GM12878 (cell line): Measurements from ENCODE around the gene ABL1. TPM values are rescaled to one million over a fixed set of nuclear protein-coding genes. Genes with fewer than 3 reads are reported as not detected.

Experiments
- ATAC-seq: fragments of 200-7000 bp; cut with Tn5 transposase; 3 replicates; pipeline ENCODE4 v1.9.1; 2020; ENCODE audit warnings: mild to moderate bottlenecking, moderate library complexity
- BruUV-seq: library from RNA; stranded (reverse); fragments of 400-500 nt; replicated peaks from 2 replicates; lab custom pipeline; 2021; lab: Mats Ljungman, UMichigan
- CTCF ChIA-PET: fragments of 300-600 bp; sonication (Branson Sonifier 250); formaldehyde crosslinking; extraction: SDS; loops from one replicate; lab custom pipeline; 2021; ENCODE audit warnings: inconsistent platforms; lab: Yijun Ruan, JAX
- POLR2A ChIA-PET: fragments of 350-600 bp; formaldehyde crosslinking; extraction: SDS; loops from one replicate; lab custom pipeline; 2021; ENCODE audit warnings: inconsistent platforms; lab: Charles Lee
- RAD21 ChIA-PET: fragments of 300-600 bp; sonication (Branson Sonifier 250); formaldehyde crosslinking; loops from one replicate; lab custom pipeline; 2023; ENCODE audit warnings: antibody characterized with exemption; ENCODE audit not compliant: unreplicated experiment; lab: Charles Lee
- SMC1A ChIA-PET: fragments of 300-600 bp; sonication (Branson Sonifier 250); formaldehyde crosslinking; loops from one replicate; lab custom pipeline; 2023; ENCODE audit not compliant: unreplicated experiment, uncharacterized antibody; lab: Charles Lee
- DNase-seq: peaks from one replicate; pipeline ENCODE4 v3.0.0-alpha.2; 2011; ENCODE audit warnings: low read depth, low spot score
- FAIRE-seq: peaks from 3 replicates; lab custom pipeline; 2011; peaks lifted over from hg19 to GRCh38; lab: Jason Lieb, UNC
- H2AFZ ChIP-seq: 2 replicates; pipeline ENCODE4 v1.6.0; 2011; ENCODE audit warnings: low read depth, low read length, control low read depth; ENCODE audit not compliant: control insufficient read depth
- H3K27ac ChIP-seq: 2 replicates; pipeline ENCODE4 v1.5.1; 2011; ENCODE audit warnings: control low read depth; ENCODE audit not compliant: control insufficient read depth, insufficient read depth
- H3K27me3 ChIP-seq, 2 experiments: replicated peaks in 1 of 2; 2 replicates each; pipeline versions ENCODE4 v1.6.0 to v1.6.1; 2011; ENCODE audit warnings: low read length in 1 of 2; ENCODE audit not compliant: control insufficient read depth in 2 of 2, insufficient read depth in 2 of 2
- H3K36me3 ChIP-seq, 2 experiments: 2 replicates each; pipeline ENCODE4 v1.5.1; 2011; ENCODE audit warnings: low read length in 1 of 2; ENCODE audit not compliant: control insufficient read depth in 2 of 2, insufficient read depth in 2 of 2
- H3K4me1 ChIP-seq: 2 replicates; pipeline ENCODE4 v1.6.1; 2011; ENCODE audit warnings: mild to moderate bottlenecking, low read length, moderate library complexity, mixed read lengths; ENCODE audit not compliant: control insufficient read depth, insufficient read depth
- H3K4me2 ChIP-seq: 2 replicates; pipeline ENCODE4 v1.6.0; 2011; ENCODE audit warnings: control low read depth; ENCODE audit not compliant: control insufficient read depth, insufficient read depth
- H3K4me3 ChIP-seq: fragments of 200-600 bp; sonication (generic); 2 replicates; pipeline ENCODE4 v1.5.1; 2016
- H3K79me2 ChIP-seq: 2 replicates; pipeline ENCODE4 v1.6.0; 2011; ENCODE audit warnings: low read length; ENCODE audit not compliant: control insufficient read depth, insufficient read depth
- H3K9ac ChIP-seq: 2 replicates; pipeline ENCODE4 v1.8.0; 2011; ENCODE audit warnings: low read length, control low read depth, mixed read lengths; ENCODE audit not compliant: control insufficient read depth, insufficient read depth
- H3K9me3 ChIP-seq: replicated peaks from 3 replicates; pipeline ENCODE4 v1.5.1; 2011; ENCODE audit warnings: mild to moderate bottlenecking, low read length; ENCODE audit not compliant: control insufficient read depth, insufficient read depth
- H4K20me1 ChIP-seq: 2 replicates; pipeline ENCODE4 v1.6.0; 2011; ENCODE audit not compliant: control insufficient read depth, insufficient read depth
- ATF2 ChIP-seq: IDR thresholded peaks from 2 replicates; pipeline ENCODE4 v1.6.1; 2012; ENCODE audit warnings: low read length, inconsistent platforms
- CREB1 ChIP-seq: IDR thresholded peaks from 2 replicates; pipeline ENCODE4 v1.6.1; 2012; ENCODE audit warnings: low read depth, mild to moderate bottlenecking, inconsistent platforms
- KAT2A ChIP-seq: conservative IDR thresholded peaks from 2 replicates; pipeline ENCODE4 v1.6.1; 2011; ENCODE audit warnings: low read depth, low read length; ENCODE audit not compliant: control insufficient read depth
- POLR2A ChIP-seq: IDR thresholded peaks from 2 replicates; pipeline ENCODE4 v1.6.1; 2011; ENCODE audit warnings: low read depth, mild to moderate bottlenecking, low read length
- POLR2AphosphoS2 ChIP-seq: IDR thresholded peaks from 2 replicates; pipeline ENCODE4 v1.6.1; 2011; ENCODE audit warnings: low read depth, mild to moderate bottlenecking, low read length, improper control_type of control experiment, moderate library complexity
- SPI1 ChIP-seq: IDR thresholded peaks from 2 replicates; pipeline ENCODE4 v1.6.1; 2011; ENCODE audit warnings: low read depth, mild to moderate bottlenecking, low read length, moderate library complexity, borderline replicate concordance; ENCODE audit not compliant: insufficient read depth
- TAF1 ChIP-seq: IDR thresholded peaks from 2 replicates; pipeline ENCODE4 v1.6.1; 2011; ENCODE audit warnings: mild to moderate bottlenecking, low read depth, low read length, borderline replicate concordance
- TARDBP ChIP-seq: IDR thresholded peaks from 2 replicates; pipeline ENCODE4 v1.6.1; 2016; ENCODE audit warnings: borderline replicate concordance
- TCF12 ChIP-seq: IDR thresholded peaks from 2 replicates; pipeline ENCODE4 v1.6.1; 2011; ENCODE audit warnings: low read depth, mild to moderate bottlenecking, low read length
- YY1 ChIP-seq: IDR thresholded peaks from 2 replicates; pipeline ENCODE4 v1.6.1; 2011; ENCODE audit warnings: low read depth, mild to moderate bottlenecking, low read length
- WGBS: methylation state at CpG from one replicate; pipeline ENCODE4 v1.1.6; 2016; ENCODE audit warnings: low lambda C conversion rate; ENCODE audit not compliant: insufficient replicate concordance, insufficient coverage; ENCODE audit errors: missing lambda C conversion rate; 5-methylcytosine and 5-hydroxymethylcytosine counted together
- in situ Hi-C: fragments of 300-500 bp; cut with MboI; formaldehyde crosslinking; loops from 9 replicates; pipeline ENCODE4 v1.14.3; 2018; ENCODE audit warnings: mixed read lengths
- intact Hi-C: fragments of 100-400 bp; cut with micrococcal nuclease; formaldehyde crosslinking; loops from one replicate; pipeline ENCODE4 v1.14.2; 2022; ENCODE audit not compliant: unreplicated experiment
- polyA plus RNA-seq, 11 experiments: library from polyadenylated mRNA; depleted of rRNA in 4 of 11; unstranded in 6 of 11; stranded (reverse) in 5 of 11; fragments of >200 nt; fragmentation: Nextera tagmentation in 4 of 11; fragmentation: Illumina TruSeq in 1 of 11; extraction: Ambion mirVana in 4 of 11; extraction: Trizol in 1 of 11; gene quantifications; 1 replicate in 1 of 11; 2 replicates in 10 of 11; pipeline versions ENCODE4 v1.2.1 to v1.2.3, GENCODE V29; 2011 to 2016; ENCODE audit warnings: inconsistent platforms in 2 of 11, missing spikeins in 2 of 11, low read depth in 1 of 11
- total RNA-seq, 4 experiments: library from RNA; depleted of rRNA in 3 of 4; stranded (reverse); fragments of >200 nt in 3 of 4; fragmentation: Illumina TruSeq in 1 of 4; extraction: Trizol in 1 of 4; gene quantifications; 2 replicates each; pipeline versions ENCODE4 v1.2.1 to v1.2.3, GENCODE V29; 2013 to 2021

ABL1 gene
- total and polyA plus RNA-seq, 10 of the 15 experiments (the other 5 are each of a cell fraction or from before 2014, with no cell fraction given) = 0.79 to 51.5 (median 16.3) TPM

DNA sequence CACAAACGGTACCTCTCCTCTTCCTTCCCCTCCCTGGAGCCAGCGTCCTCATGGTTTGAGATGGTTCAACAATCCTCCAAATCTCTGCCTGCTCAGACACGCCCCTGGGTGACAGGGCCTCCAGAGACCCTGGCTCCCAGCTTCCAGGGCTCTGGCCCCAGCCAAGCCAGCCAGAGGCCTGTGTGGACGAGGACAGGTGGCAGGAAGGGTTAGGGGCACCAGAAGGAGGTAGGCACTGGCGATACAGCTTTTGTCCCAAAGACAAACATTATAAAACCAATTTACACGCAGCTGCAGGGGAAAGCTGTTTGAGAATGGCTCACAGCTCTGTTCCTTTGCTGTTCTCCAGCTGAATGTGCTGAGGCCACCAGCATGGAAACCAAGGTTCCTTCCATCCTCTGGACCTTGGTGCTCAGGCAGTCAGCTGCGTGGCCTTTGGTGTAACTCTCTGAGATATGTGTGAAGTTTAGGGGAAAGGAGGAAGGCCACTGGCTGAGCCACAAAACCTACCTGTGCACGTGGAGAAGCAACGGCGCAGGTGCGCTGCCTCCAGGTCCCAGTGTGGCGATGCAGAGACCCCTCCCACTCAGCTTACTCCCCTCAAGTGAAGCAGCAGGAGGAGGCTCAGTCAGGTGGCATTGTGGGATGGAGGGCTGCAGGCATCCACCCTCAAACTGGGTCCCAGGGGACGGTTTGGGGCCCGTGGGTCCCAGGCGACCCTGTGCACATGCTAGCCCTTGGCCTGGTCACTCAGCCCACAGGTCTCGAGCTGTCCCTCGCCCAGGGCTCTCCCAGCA lies 65.8 kb downstream of the ABL1 start:
- no peak for DNase-seq
- RAD21 ChIA-PET = no interaction called here
- Histone ChIP-seq H3K9ac (no peak overlapping the region), H3K4me3 (no peak overlapping the region), H3K9me3 (no peaks in the 10 kb centered on the region), H4K20me1 (no peaks in the 10 kb centered on the region), H3K4me2 (no peak overlapping the region), H3K36me3 (no peaks in the 10 kb centered on the region), H2AFZ (no peak overlapping the region), H3K4me1 (no peaks in the 10 kb centered on the region), H3K79me2 (no peaks in the 10 kb centered on the region), H3K27ac (no peak overlapping the region), H3K27me3 (no peaks in the 10 kb centered on the region; a peak in 2 of 4 replicates)
- SMC1A ChIA-PET = interaction anchor here (1.4 kb wide), 1 partner anchor 26 kb away, joined by 3 read pairs; no protein-coding TSS in a partner anchor
- no TSS peak for BruUV-seq
- CTCF ChIA-PET = no interaction called here
- WGBS = 20% methylated on average over 17 of the region's 17 CpGs
- FAIRE-seq = no peak
- intact Hi-C loops (no loop called here), in situ Hi-C loops (no loop called here)
- TF ChIP-seq POLR2AphosphoS2 = no peak
- no peak for TF ChIP-seq KAT2A
- TF ChIP-seq ATF2 = no peak
- no peak for ATAC-seq
- POLR2A ChIA-PET = no interaction called here

DNA sequence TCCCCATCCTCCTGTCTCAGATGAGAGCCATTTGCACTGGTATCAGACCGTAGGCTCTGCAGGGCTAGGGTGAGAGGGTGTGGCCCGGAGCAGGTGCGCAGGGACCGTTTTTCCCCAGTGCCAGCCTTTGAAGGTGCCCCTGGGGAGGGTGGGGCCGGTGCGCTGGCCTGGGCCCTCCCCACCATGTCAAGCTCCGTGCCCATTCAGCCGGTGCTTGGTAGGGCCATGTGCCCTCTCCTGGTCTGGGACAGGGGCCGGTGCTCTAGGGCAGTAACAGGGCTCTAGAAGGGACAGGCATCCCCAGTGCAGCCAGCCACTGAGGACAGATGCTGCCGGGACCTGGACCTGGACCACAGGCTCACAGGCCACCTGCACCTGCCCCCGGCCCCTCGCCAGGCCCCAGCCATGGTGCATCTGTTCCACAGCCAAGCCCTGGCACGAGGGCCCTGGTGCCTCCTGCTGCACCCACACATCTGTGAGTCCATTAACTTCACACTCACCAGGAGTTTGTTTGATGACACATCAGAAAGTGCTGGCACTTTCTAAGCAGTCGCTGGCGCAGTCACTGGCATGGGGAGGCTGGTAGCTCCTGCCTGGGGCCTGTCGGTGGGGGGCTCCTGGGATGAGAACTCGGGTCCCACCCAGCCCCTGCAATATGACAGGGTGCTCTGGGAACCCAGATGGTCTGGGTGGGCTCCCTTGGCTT lies 66.6 kb downstream of the ABL1 start:
- BruUV-seq = no TSS peak
- no peak overlapping the region for H3K4me3 ChIP-seq
- H3K9ac ChIP-seq = no peak overlapping the region
- TF ChIP-seq TAF1 = no peak
- no peak for TF ChIP-seq TCF12
- TF ChIP-seq POLR2A = no peak
- TF ChIP-seq ATF2 = no peak
- TF ChIP-seq SPI1 = no peak
- TF ChIP-seq CREB1 = no peak
- no peak for TF ChIP-seq YY1
- no peak for TF ChIP-seq TARDBP
- RAD21 ChIA-PET = no interaction called here
- CTCF ChIA-PET = no interaction called here
- H2AFZ ChIP-seq = no peak overlapping the region
- H3K36me3 ChIP-seq = no peaks in the 10 kb centered on the region
- no peak overlapping the region for H3K27ac ChIP-seq
- in situ Hi-C loops (no loop called here), intact Hi-C loops (no loop called here)
- FAIRE-seq = no peak
- no peaks in the 10 kb centered on the region for H3K9me3 ChIP-seq
- 44% methylated on average over 16 of the region's 17 CpGs for WGBS
- H3K79me2 ChIP-seq = no peaks in the 10 kb centered on the region
- DNase-seq = no peak
- H3K27me3 ChIP-seq = no peaks in the 10 kb centered on the region; a peak in 2 of 4 replicates
- no peak overlapping the region for H3K4me2 ChIP-seq
- POLR2A ChIA-PET = no interaction called here
- SMC1A ChIA-PET = no interaction called here
- no peaks in the 10 kb centered on the region for H3K4me1 ChIP-seq
- ATAC-seq = no peak
- no peaks in the 10 kb centered on the region for H4K20me1 ChIP-seq
